C4-2B (cell line): ENCODE data around the gene CHCHD6.

ENCODE experiments used
- CTCF ChIP-seq: fragments of 450-650 bp; conservative IDR thresholded peaks from 2 replicates; pipeline ENCODE4 v1.5.1; 2017; ENCODE audit warnings: mild to moderate bottlenecking
- ZFX ChIP-seq: fragments of 450-650 bp; IDR thresholded peaks from 2 replicates; pipeline ENCODE4 v1.6.1; 2017

- no peak for TF ChIP-seq CTCF
- no peak for TF ChIP-seq ZFX
These were observed 33.5 kb downstream of the CHCHD6 start for GRCh38 chr3:126737527-126737926.
